H9 (cell line): ENCODE measurements around the gene NACC2. TPM values are rescaled to one million over a fixed set of nuclear protein-coding genes. Genes with fewer than 3 reads are reported as not detected.

Experiments used
- DNase-seq: peaks from one replicate; pipeline ENCODE4 v3.0.0-alpha.2; 2017
- H2AFZ ChIP-seq: one replicate; pipeline ENCODE4 v1.6.1; 2013; ENCODE audit warnings: mild to moderate bottlenecking, low read length, control low read depth, moderate library complexity
- H2AK5ac ChIP-seq: 2 replicates; pipeline ENCODE4 v1.6.1; 2013; ENCODE audit warnings: low read length, control low read depth, mixed read lengths; ENCODE audit not compliant: insufficient read length
- H2BK120ac ChIP-seq: one replicate; pipeline ENCODE4 v1.6.1; 2013; ENCODE audit warnings: low read depth, mild to moderate bottlenecking, low read length, control low read depth, inconsistent platforms; ENCODE audit not compliant: poor library complexity, severe bottlenecking
- H2BK12ac ChIP-seq: 2 replicates; pipeline ENCODE4 v1.6.1; 2013; ENCODE audit warnings: low read length, control low read depth, mixed read lengths, low read depth; ENCODE audit not compliant: insufficient read length
- H2BK15ac ChIP-seq: 2 replicates; pipeline ENCODE4 v1.6.1; 2013; ENCODE audit warnings: low read depth, low read length, control low read depth
- H2BK20ac ChIP-seq: one replicate; pipeline ENCODE4 v1.6.1; 2013; ENCODE audit warnings: low read depth, mild to moderate bottlenecking, low read length, control low read depth, inconsistent platforms; ENCODE audit not compliant: poor library complexity, severe bottlenecking
- H2BK5ac ChIP-seq: 2 replicates; pipeline ENCODE4 v1.6.1; 2013; ENCODE audit warnings: low read length, control low read depth, mixed read lengths; ENCODE audit not compliant: insufficient read length
- H3K14ac ChIP-seq: 2 replicates; pipeline ENCODE4 v1.6.1; 2013; ENCODE audit warnings: low read length, control low read depth; ENCODE audit not compliant: insufficient read depth
- H3K18ac ChIP-seq: 2 replicates; pipeline ENCODE4 v1.6.1; 2013; ENCODE audit warnings: low read depth, mild to moderate bottlenecking, mixed read lengths, low read length, control low read depth; ENCODE audit not compliant: insufficient read length
- H3K23ac ChIP-seq: 2 replicates; pipeline ENCODE4 v1.6.1; 2013; ENCODE audit warnings: low read length, control low read depth, mixed read lengths, low read depth; ENCODE audit not compliant: insufficient read length
- H3K23me2 ChIP-seq: 2 replicates; pipeline ENCODE4 v1.6.1; 2013; ENCODE audit warnings: low read depth, mild to moderate bottlenecking, mixed read lengths, low read length, control low read depth; ENCODE audit not compliant: insufficient read length, poor library complexity, severe bottlenecking
- H3K27ac ChIP-seq: 2 replicates; pipeline ENCODE4 v1.5.1; 2013; ENCODE audit warnings: low read length, control low read depth, mixed read lengths, low read depth; ENCODE audit not compliant: insufficient read length
- H3K27me3 ChIP-seq: 2 replicates; pipeline ENCODE4 v1.6.1; 2013; ENCODE audit warnings: low read length, control low read depth, inconsistent platforms; ENCODE audit not compliant: insufficient read depth
- H3K4ac ChIP-seq: 2 replicates; pipeline ENCODE4 v1.6.1; 2013; ENCODE audit warnings: low read depth, mild to moderate bottlenecking, control low read depth, inconsistent platforms, low read length, moderate library complexity
- H3K4me1 ChIP-seq: 2 replicates; pipeline ENCODE4 v1.6.1; 2013; ENCODE audit warnings: low read length, control low read depth, inconsistent platforms; ENCODE audit not compliant: insufficient read depth
- H3K4me2 ChIP-seq: 2 replicates; pipeline ENCODE4 v1.6.1; 2013; ENCODE audit warnings: low read length, control low read depth, mixed read lengths; ENCODE audit not compliant: insufficient read length, insufficient read depth
- H3K56ac ChIP-seq: 2 replicates; pipeline ENCODE4 v1.6.1; 2013; ENCODE audit warnings: low read depth, mild to moderate bottlenecking, mixed read lengths, low read length, control low read depth; ENCODE audit not compliant: insufficient read length
- H3K79me1 ChIP-seq: 2 replicates; pipeline ENCODE4 v1.6.1; 2013; ENCODE audit warnings: low read depth, mild to moderate bottlenecking, moderate library complexity, low read length, control low read depth, inconsistent platforms; ENCODE audit not compliant: insufficient read depth, poor library complexity, severe bottlenecking
- H3K79me2 ChIP-seq: 2 replicates; pipeline ENCODE4 v1.6.1; 2013; ENCODE audit warnings: low read length, control low read depth, inconsistent platforms; ENCODE audit not compliant: insufficient read depth
- H3K9ac ChIP-seq: 2 replicates; pipeline ENCODE4 v1.6.1; 2013; ENCODE audit warnings: low read length, control low read depth, mixed read lengths; ENCODE audit not compliant: insufficient read length; ENCODE audit errors: extremely low read depth
- H3K9me3 ChIP-seq: one replicate; pipeline ENCODE4 v1.6.1; 2013; ENCODE audit warnings: low read depth, low read length, inconsistent platforms; ENCODE audit not compliant: control insufficient read depth
- H3T11ph ChIP-seq: one replicate; pipeline ENCODE4 v1.6.1; 2013; ENCODE audit warnings: mild to moderate bottlenecking, low read length, control low read depth, inconsistent platforms
- H4K20me1 ChIP-seq: one replicate; pipeline ENCODE4 v1.6.1; 2013; ENCODE audit not compliant: control insufficient read depth, insufficient read length, insufficient read depth
- H4K5ac ChIP-seq: 2 replicates; pipeline ENCODE4 v1.6.1; 2013; ENCODE audit warnings: low read depth, mild to moderate bottlenecking, mixed read lengths, low read length, control low read depth; ENCODE audit not compliant: insufficient read length
- H4K8ac ChIP-seq: replicated peaks from 2 replicates; pipeline ENCODE4 v1.6.1; 2013; ENCODE audit warnings: low read length, control low read depth, mixed read lengths, low read depth; ENCODE audit not compliant: insufficient read length
- H4K91ac ChIP-seq: 2 replicates; pipeline ENCODE4 v1.6.1; 2013; ENCODE audit warnings: low read depth, mild to moderate bottlenecking, moderate library complexity, mixed read lengths, low read length, control low read depth; ENCODE audit not compliant: insufficient read length
- H3K27ac Mint-ChIP-seq, 3 experiments: 2 replicates in 2 of 3; 3 replicates in 1 of 3; pipeline ENCODE4 v1.8.0; 2020 to 2021; ENCODE audit warnings: mixed read lengths in 3 of 3, mild to moderate bottlenecking in 1 of 3, moderate library complexity in 1 of 3
- H3K27me3 Mint-ChIP-seq: 2 replicates; pipeline ENCODE4 v1.8.0; 2021; ENCODE audit warnings: low read depth, mild to moderate bottlenecking, moderate library complexity, mixed read lengths
- H3K36me3 Mint-ChIP-seq, 3 experiments: 2 replicates in 2 of 3; 3 replicates in 1 of 3; pipeline ENCODE4 v1.8.0; 2020 to 2021; ENCODE audit warnings: low read depth in 3 of 3, mixed read lengths in 3 of 3; ENCODE audit not compliant: insufficient read depth in 1 of 3
- H3K4me1 Mint-ChIP-seq, 2 experiments: 2 replicates each; pipeline ENCODE4 v1.8.0; 2020; ENCODE audit warnings: mixed read lengths in 2 of 2
- H3K4me3 Mint-ChIP-seq, 2 experiments: 2 replicates in 1 of 2; 3 replicates in 1 of 2; pipeline ENCODE4 v1.8.0; 2020 to 2021; ENCODE audit warnings: mild to moderate bottlenecking in 2 of 2, mixed read lengths in 2 of 2, moderate library complexity in 1 of 2
- H3K9me3 Mint-ChIP-seq, 2 experiments: 2 replicates in 1 of 2; 3 replicates in 1 of 2; pipeline ENCODE4 v1.8.0; 2020; ENCODE audit warnings: mild to moderate bottlenecking in 2 of 2, mixed read lengths in 2 of 2, moderate library complexity in 1 of 2
- WGBS: extraction: QIAGEN DNeasy Blood & Tissue Kit; methylation state at CpG from one replicate; pipeline ENCODE4 v1.1.7; 2013; ENCODE audit warnings: missing lambda C conversion rate, low lambda C conversion rate, mixed read lengths; ENCODE audit not compliant: insufficient read length; ENCODE audit errors: extremely low coverage; 5-methylcytosine and 5-hydroxymethylcytosine counted together
- total RNA-seq: library from RNA; stranded (reverse); gene quantifications from 2 replicates; pipeline ENCODE4 v1.2.1, GENCODE V29; 2021
- TF ChIP-seq, protein P1 (sequence below): fragments of 200-600 bp; sonication (generic); conservative IDR thresholded peaks from 3 replicates; pipeline ENCODE4 v1.8.0; 2021; ENCODE audit warnings: antibody characterized with exemption, mild to moderate bottlenecking

The NACC2 gene
- total RNA-seq, 1 experiment from 2014 or later = 11.5 TPM

DNA sequence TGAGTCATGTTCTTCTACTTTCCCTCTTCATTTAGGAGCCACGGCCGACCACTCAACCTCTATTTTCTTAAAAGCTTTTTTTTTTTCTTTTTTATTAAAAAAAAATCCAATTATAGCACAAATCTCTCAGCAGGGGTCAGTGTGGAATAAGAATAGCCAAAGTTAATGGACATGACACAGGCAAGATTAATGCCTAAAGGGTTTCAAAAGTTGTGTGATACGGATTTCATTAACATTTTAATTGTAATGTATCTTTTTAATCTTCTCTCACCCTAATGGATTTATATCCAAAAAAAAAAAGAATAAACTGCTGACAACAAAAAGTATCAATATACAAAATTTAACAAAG lies 5.4 kb downstream of the NACC2 start:
- Histone ChIP-seq H3K79me2 (no peaks in the 10 kb centered on the region; the same call in 1 of the 2 replicates), H3K79me1 (no peaks in the 10 kb centered on the region), H3K9ac (no peak overlapping the region), H3K27me3 (no peaks in the 10 kb centered on the region), H3K4me2 (no peak overlapping the region), H2AFZ (no peak overlapping the region), H2BK5ac (no peak overlapping the region), H4K8ac (no peak overlapping the region), H2BK15ac (no peak overlapping the region), H3K27ac (no peak overlapping the region), H4K5ac (no peak overlapping the region), H2BK12ac (no peak overlapping the region), H4K91ac (no peak overlapping the region), H3K9me3 (no peaks in the 10 kb centered on the region), H3K18ac (no peak overlapping the region), H3K4me1 (no peaks in the 10 kb centered on the region), H2AK5ac (no peak overlapping the region), H2BK20ac (no peak overlapping the region), H3K23ac (no peak overlapping the region), H3T11ph (no peak overlapping the region), H3K23me2 (peaks cover 4% of the 10 kb centered on the region), H3K56ac (no peak overlapping the region), H3K4ac (no peak overlapping the region), H3K14ac (no peak overlapping the region; the same call in 1 of the 2 replicates), H2BK120ac (no peak overlapping the region), H4K20me1 (peaks cover 6% of the 10 kb centered on the region)
- TF ChIP-seq, protein P1, sequence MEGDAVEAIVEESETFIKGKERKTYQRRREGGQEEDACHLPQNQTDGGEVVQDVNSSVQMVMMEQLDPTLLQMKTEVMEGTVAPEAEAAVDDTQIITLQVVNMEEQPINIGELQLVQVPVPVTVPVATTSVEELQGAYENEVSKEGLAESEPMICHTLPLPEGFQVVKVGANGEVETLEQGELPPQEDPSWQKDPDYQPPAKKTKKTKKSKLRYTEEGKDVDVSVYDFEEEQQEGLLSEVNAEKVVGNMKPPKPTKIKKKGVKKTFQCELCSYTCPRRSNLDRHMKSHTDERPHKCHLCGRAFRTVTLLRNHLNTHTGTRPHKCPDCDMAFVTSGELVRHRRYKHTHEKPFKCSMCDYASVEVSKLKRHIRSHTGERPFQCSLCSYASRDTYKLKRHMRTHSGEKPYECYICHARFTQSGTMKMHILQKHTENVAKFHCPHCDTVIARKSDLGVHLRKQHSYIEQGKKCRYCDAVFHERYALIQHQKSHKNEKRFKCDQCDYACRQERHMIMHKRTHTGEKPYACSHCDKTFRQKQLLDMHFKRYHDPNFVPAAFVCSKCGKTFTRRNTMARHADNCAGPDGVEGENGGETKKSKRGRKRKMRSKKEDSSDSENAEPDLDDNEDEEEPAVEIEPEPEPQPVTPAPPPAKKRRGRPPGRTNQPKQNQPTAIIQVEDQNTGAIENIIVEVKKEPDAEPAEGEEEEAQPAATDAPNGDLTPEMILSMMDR = no peak
- peaks cover 10% of the 10 kb centered on the region for H3K27me3 Mint-ChIP-seq
- no peak for DNase-seq
- H3K4me1 Mint-ChIP-seq = peaks cover 27 to 52% of the 10 kb centered on the region in 2 experiments
- no peak overlapping the region for H3K4me3 Mint-ChIP-seq
- no peak overlapping the region for H3K27ac Mint-ChIP-seq
- WGBS = no CpG with 5 or more reads among the region's 3 CpGs
- H3K36me3 Mint-ChIP-seq = no peaks in the 10 kb centered on the region
- no peaks in the 10 kb centered on the region for H3K9me3 Mint-ChIP-seq
